Astrocyte (in vitro differentiated cells and primary cell): Measurements from ENCODE around the gene PLA2G4E. TPM values are rescaled to one million over a fixed set of nuclear protein-coding genes. Genes with fewer than 3 reads are reported as not detected.
A peak's percentile ranks its signal among the peaks of the same experiment; 100 is the strongest.

Source experiments
- DNase-seq: peaks from one replicate; pipeline ENCODE4 v3.0.0-alpha.2; 2010; ENCODE audit warnings: low read depth
- FAIRE-seq: peaks from 2 replicates; lab custom pipeline; 2011; peaks lifted over from hg19 to GRCh38; lab: Jason Lieb, UNC
- H2AFZ ChIP-seq: 2 replicates; pipeline ENCODE4 v1.6.0; 2012; ENCODE audit warnings: low read depth, low read length, inconsistent platforms
- H3K27ac ChIP-seq: 2 replicates; pipeline ENCODE4 v1.5.1; 2011; ENCODE audit warnings: low read depth, low read length, inconsistent platforms
- H3K27me3 ChIP-seq: 2 replicates; pipeline ENCODE4 v1.6.0; 2011; ENCODE audit warnings: low read length, inconsistent platforms; ENCODE audit not compliant: insufficient read depth
- H3K36me3 ChIP-seq: 2 replicates; pipeline ENCODE4 v1.5.1; 2011; ENCODE audit warnings: low read length, inconsistent platforms; ENCODE audit not compliant: insufficient read depth
- H3K4me1 ChIP-seq: 2 replicates; pipeline ENCODE4 v1.5.1; 2011; ENCODE audit warnings: low read length, inconsistent platforms; ENCODE audit not compliant: insufficient read depth
- H3K4me2 ChIP-seq: 2 replicates; pipeline ENCODE4 v1.6.0; 2012; ENCODE audit warnings: low read length, inconsistent platforms
- H3K4me3 ChIP-seq: 2 replicates; pipeline ENCODE4 v1.5.1; 2011; ENCODE audit warnings: low read depth, mild to moderate bottlenecking, low read length, inconsistent platforms; ENCODE audit not compliant: insufficient read depth
- H3K79me2 ChIP-seq: 2 replicates; pipeline ENCODE4 v1.6.0; 2012; ENCODE audit warnings: mild to moderate bottlenecking, low read length, inconsistent platforms; ENCODE audit not compliant: insufficient read depth
- H3K9ac ChIP-seq: 2 replicates; pipeline ENCODE4 v1.6.0; 2012; ENCODE audit warnings: mild to moderate bottlenecking, low read length, inconsistent platforms
- H3K9me3 ChIP-seq: 2 replicates; pipeline ENCODE4 v1.5.1; 2012; ENCODE audit warnings: low read depth, mild to moderate bottlenecking, low read length, inconsistent platforms; ENCODE audit not compliant: insufficient read depth
- H4K20me1 ChIP-seq: 2 replicates; pipeline ENCODE4 v1.6.0; 2012; ENCODE audit warnings: low read length, inconsistent platforms; ENCODE audit not compliant: insufficient read depth
- H3K27ac Mint-ChIP-seq: one replicate; pipeline ENCODE4 v1.8.0; 2021; ENCODE audit warnings: mild to moderate bottlenecking, mixed read lengths; ENCODE audit not compliant: unreplicated experiment
- H3K27me3 Mint-ChIP-seq: one replicate; pipeline ENCODE4 v1.8.0; 2021; ENCODE audit warnings: low read depth, mixed read lengths; ENCODE audit not compliant: unreplicated experiment
- H3K36me3 Mint-ChIP-seq: one replicate; pipeline ENCODE4 v1.8.0; 2021; ENCODE audit warnings: low read depth, mixed read lengths; ENCODE audit not compliant: unreplicated experiment
- H3K4me1 Mint-ChIP-seq: one replicate; pipeline ENCODE4 v1.8.0; 2021; ENCODE audit warnings: low read depth, mixed read lengths; ENCODE audit not compliant: unreplicated experiment
- H3K4me3 Mint-ChIP-seq: one replicate; pipeline ENCODE4 v1.8.0; 2021; ENCODE audit warnings: mild to moderate bottlenecking, moderate library complexity, mixed read lengths; ENCODE audit not compliant: unreplicated experiment
- H3K9me3 Mint-ChIP-seq: one replicate; pipeline ENCODE4 v1.8.0; 2021; ENCODE audit warnings: mild to moderate bottlenecking, mixed read lengths; ENCODE audit not compliant: unreplicated experiment
- EZH2 ChIP-seq: IDR thresholded peaks from 2 replicates; pipeline ENCODE4 v1.6.1; 2012; ENCODE audit warnings: mild to moderate bottlenecking, low read length, inconsistent platforms; ENCODE audit not compliant: insufficient read depth
- total RNA-seq: library from RNA; stranded (reverse); gene quantifications from 2 replicates; pipeline ENCODE4 v1.2.1, GENCODE V29; 2021
- TF ChIP-seq, protein P1 (sequence below): IDR thresholded peaks from 2 replicates; pipeline ENCODE4 v1.5.1; 2011; ENCODE audit warnings: low read depth, mild to moderate bottlenecking, inconsistent platforms, low read length, moderate library complexity; ENCODE audit not compliant: insufficient read depth

Gene PLA2G4E
- total RNA-seq, 1 donor from 2014 or later, result not detected

- H3K9ac ChIP-seq, result no peak overlapping the region
- Mint-ChIP-seq H3K36me3 (no peaks in the 10 kb centered on the region), H3K27me3 (peaks cover 43% of the 10 kb centered on the region), H3K4me1 (peaks cover 3% of the 10 kb centered on the region), H3K4me3 (no peak overlapping the region), H3K27ac (no peak overlapping the region), H3K9me3 (no peaks in the 10 kb centered on the region)
- no peak overlapping the region for H3K4me3 ChIP-seq
- H3K27ac ChIP-seq, result no peak overlapping the region
- no peaks in the 10 kb centered on the region for H3K36me3 ChIP-seq
- no peaks in the 10 kb centered on the region for H3K79me2 ChIP-seq
- H3K27me3 ChIP-seq, result peaks cover 8% of the 10 kb centered on the region
- DNase-seq, result no peak
- peak overlapping the region; percentile 78 for H3K4me2 ChIP-seq
- no peak for FAIRE-seq
- H2AFZ ChIP-seq, result no peak overlapping the region
- H3K9me3 ChIP-seq, result no peaks in the 10 kb centered on the region
- no peaks in the 10 kb centered on the region for H4K20me1 ChIP-seq
- TF ChIP-seq, protein P1, sequence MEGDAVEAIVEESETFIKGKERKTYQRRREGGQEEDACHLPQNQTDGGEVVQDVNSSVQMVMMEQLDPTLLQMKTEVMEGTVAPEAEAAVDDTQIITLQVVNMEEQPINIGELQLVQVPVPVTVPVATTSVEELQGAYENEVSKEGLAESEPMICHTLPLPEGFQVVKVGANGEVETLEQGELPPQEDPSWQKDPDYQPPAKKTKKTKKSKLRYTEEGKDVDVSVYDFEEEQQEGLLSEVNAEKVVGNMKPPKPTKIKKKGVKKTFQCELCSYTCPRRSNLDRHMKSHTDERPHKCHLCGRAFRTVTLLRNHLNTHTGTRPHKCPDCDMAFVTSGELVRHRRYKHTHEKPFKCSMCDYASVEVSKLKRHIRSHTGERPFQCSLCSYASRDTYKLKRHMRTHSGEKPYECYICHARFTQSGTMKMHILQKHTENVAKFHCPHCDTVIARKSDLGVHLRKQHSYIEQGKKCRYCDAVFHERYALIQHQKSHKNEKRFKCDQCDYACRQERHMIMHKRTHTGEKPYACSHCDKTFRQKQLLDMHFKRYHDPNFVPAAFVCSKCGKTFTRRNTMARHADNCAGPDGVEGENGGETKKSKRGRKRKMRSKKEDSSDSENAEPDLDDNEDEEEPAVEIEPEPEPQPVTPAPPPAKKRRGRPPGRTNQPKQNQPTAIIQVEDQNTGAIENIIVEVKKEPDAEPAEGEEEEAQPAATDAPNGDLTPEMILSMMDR, result no peak
- no peak for TF ChIP-seq EZH2
- no peaks in the 10 kb centered on the region for H3K4me1 ChIP-seq
Measured at GRCh38 chr15:42057799-42058646, 37.2 kb upstream of the PLA2G4E start.

- Histone ChIP-seq H3K36me3 (no peaks in the 10 kb centered on the region), H4K20me1 (no peaks in the 10 kb centered on the region), H3K4me2 (peak overlapping the region; percentile 78), H3K4me1 (no peaks in the 10 kb centered on the region), H3K9me3 (no peaks in the 10 kb centered on the region), H3K79me2 (no peaks in the 10 kb centered on the region), H3K9ac (peak overlapping the region; percentile 10), H3K4me3 (peak overlapping the region; percentile 30), H3K27ac (no peak overlapping the region), H2AFZ (peak overlapping the region; percentile 69), H3K27me3 (peaks cover 6% of the 10 kb centered on the region)
- no peak for FAIRE-seq
- peaks cover 3% of the 10 kb centered on the region for H3K4me1 Mint-ChIP-seq
- TF ChIP-seq, protein P1, result peak; percentile 39
- TF ChIP-seq EZH2, result no peak
- peak; percentile 54 for DNase-seq
- peaks cover 44% of the 10 kb centered on the region for H3K27me3 Mint-ChIP-seq
- H3K27ac Mint-ChIP-seq, result no peak overlapping the region
- no peaks in the 10 kb centered on the region for H3K36me3 Mint-ChIP-seq
- no peaks in the 10 kb centered on the region for H3K9me3 Mint-ChIP-seq
- no peak overlapping the region for H3K4me3 Mint-ChIP-seq
Measured at GRCh38 chr15:42056934-42057798, 36.3 kb upstream of the PLA2G4E start.
